Stimulated activated CD8-positive, alpha-beta memory T cell treated with anti-CD3 and anti-CD28 coated beads, Interleukin-4, amount 100 ng/mL, for 48 hours (primary cell): ENCODE measurements around the gene RASAL1.
A peak's percentile ranks its signal among the peaks of the same experiment; 100 is the strongest.

Source experiments
- DNase-seq: peaks from one replicate; pipeline ENCODE4 v3.0.0-alpha.2; 2020

Gene RASAL1

DNA sequence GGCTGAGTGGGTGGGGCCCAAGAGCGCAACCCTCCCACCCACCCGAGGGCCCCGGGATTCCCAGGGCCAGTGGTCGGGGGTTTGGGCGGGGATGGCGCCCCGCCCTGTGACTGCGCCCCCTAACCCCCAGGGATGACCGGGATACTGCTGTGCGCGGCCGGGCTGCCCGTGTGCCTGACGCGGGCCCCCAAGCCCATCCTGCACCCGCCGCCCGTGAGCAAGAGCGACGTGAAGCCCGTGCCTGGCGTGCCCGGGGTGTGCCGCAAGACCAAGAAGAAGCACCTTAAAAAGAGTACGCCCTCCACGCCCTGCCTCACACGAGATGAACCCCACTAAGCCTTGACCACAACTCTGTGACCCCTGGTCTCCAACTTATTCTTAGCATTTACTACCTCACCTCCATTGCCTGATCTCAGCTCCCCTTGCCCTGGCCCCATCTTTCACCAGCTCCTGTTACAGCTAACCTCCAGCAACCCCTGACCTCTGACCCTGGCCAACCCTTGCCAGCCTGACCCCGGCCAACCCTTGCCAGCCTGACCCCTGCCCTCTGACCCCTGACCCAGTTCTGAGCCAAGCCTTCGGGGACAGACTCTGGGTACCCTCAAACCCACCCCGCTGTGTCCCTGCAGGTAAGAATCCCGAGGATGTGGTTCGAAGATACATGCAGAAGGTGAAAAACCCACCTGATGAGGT lies 42.0 kb downstream of the RASAL1 start:
- DNase-seq = no peak

GRCh38 chr12:113092607-113093408 lies 42.8 kb downstream of the RASAL1 start:
- DNase-seq = no peak

- no peak for DNase-seq
Measured at GRCh38 chr12:113091506-113091905, 44.1 kb downstream of the RASAL1 start.

DNA sequence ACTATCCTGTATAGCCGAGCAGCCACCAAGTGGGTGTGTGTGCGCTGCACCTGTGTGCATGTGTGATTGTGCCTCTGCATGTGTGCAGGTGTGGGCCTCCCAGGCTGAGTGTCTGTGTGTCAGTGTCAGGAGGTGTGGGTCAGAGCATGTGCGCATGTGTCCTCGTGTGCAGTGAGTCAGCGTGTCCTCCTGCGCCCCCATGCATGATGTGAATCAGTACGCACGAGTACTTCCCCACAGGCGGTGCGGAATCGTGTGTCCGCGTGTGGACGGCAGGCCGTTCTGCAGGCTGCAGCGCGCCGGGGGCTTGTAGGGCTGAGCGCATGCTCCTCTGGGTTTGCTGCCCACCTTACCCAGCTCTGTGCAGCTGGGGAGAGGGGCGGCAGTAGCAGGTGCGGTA lies 44.8 kb downstream of the RASAL1 start:
- no peak for DNase-seq

GRCh38 chr12:113089839-113090238 lies 45.7 kb downstream of the RASAL1 start:
- no peak for DNase-seq

DNA sequence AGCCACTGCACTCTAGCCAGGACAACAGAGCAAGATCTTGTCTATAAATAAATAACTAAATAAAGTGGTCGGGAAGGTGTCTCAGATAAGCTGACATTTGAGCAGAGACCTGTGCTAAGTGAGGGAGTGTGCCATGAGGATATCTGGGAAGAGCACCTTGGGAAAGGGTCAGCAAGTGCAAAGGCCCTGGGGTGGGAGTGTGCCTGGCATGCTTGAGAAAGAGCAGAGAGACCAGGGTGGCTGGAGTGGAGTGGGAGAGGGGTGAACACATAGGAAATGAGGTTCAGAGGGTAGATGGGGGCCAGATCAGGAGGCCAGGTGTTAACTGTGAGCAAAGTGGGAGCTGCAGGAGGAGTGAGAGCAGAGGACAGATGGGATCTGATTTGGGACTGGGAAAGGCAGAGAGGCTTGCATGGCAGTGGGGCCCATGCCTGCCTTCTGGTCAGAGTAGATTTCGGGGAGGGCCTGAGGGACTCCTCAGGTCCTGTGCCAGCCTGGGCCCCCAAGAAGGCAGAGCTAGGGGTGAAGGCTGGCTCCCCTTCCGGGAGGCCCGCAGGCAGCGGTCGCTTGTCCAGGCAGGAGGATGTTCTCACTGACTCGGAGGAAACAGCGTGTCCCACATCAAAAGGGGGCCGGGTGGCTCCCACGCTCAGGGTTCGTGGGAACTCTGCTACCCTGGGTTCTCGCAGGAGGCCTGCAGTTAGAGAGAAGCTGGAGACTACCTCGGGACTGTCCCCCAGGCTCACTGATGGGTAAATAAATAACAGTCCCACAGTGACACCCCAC lies 46.4 kb downstream of the RASAL1 start:
- peak; percentile 79 for DNase-seq

- no peak for DNase-seq
Measured at GRCh38 chr12:113088037-113088436, 47.5 kb downstream of the RASAL1 start.

DNA sequence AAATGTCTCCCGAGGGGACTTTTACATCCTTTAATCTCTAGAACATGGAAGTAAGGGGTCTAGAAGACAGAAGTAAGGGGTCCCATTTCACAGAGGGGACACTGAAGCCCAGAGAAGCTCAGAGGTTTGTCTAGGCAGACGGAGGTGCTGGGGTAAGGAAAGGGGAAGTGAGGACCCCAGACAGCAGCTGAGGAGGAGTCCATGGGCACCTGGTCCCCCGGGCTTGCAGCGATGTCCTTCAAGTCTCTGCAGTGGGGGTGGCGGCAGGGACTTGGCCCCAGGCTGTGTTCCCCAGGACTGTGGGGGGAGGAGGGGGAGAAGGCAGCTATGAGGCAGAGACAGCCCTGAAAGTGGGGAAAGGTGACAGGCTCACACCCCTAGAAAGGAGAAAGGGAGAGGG lies 48.4 kb downstream of the RASAL1 start:
- no peak for DNase-seq

DNA sequence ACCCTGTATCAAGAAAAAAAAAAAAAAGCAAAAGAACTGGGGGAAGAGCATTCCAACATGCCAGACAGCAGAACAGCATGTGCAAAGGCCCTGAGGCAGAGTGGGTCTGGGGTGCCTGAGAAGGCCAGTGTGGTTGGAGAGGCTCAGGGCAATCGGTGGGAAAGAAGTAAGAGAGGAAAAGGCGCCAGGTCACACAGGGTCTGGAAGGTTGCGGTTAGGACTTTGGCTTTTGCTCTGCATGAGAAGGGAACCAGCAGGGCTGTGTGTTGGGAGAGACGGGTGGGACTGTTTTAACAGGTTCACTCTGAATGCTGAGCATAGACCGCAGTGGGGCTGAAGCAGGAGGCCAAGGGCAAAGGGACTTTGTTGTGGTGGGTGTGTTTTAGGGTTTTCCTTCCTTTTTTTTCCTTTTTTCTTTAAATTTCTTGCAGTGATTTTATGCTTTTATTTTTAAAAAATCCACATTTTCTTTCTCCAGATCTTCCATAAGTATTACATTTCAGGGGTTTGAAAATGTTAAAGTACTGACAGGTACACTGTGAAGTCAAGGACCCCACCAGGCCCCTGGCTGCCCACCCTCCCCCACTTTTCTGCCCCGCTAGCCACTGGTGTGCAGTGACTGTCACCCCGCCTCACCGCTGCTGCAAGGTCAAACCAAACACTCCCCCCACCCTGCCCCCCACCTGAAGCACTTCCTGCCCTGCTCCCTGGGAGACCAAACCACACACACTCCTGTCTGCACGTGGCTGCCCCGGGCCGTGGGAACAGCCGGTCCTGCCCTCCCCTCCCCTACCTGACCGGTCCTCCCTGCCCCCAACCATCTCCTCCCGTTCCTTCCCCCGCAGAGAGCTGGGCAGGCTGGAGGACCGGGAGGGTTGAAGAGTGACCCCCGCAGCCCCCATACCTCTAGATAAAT lies 49.1 kb downstream of the RASAL1 start:
- peak; percentile 49 for DNase-seq

GRCh38 chr12:113083863-113084435 lies 51.6 kb downstream of the RASAL1 start:
- no peak for DNase-seq

DNA sequence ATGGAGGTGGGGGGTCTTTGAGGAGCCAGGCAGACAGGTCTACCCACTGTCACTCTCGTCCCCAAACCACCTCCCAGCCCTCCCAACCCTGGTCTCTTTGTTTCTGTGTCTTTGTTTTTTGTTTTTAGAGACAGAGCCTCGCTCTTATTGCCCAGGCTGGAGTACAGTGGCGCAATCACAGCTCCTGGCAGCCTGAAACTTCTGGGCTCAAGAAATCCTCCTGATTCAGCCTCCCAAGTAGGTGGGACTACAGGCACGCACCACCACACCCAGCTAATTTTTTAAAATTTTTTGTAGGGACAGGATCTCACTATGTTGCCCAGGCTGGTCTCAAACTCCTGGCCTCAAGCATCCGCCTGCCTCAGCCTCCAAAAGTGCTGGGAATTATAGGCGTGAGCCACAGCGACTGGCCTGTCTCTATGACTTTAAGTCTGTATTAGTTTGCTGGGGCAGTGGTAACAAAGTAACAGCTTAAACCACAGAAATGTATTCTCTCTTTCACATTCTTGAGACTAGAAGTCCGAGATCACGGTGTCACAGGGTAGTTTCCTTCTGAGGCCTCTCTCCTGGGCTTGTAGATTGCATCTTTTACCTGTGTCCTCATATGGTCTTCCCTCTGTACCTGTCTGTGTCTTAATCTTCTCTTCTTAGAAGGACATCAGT lies 52.9 kb downstream of the RASAL1 start:
- DNase-seq = no peak

DNA sequence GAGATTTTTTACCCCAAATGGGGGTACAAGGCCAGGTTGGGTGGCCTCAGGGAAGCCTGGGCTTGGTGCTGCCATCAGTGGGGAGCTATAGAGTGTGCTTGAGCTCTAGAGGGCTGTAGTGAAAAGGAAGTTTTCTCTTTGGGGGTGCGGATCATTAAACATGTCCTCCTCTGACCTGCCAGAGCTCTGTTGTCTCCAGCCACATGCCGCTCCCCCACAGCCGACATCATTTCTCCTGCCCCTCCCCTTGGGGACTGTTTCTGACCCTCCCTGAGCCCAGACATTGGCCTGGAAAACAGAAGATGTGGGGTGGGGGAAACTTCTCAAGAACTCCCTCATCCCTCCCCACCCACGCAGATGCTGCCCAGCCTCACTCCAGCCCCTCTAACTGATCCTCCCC lies 53.7 kb downstream of the RASAL1 start:
- DNase-seq = no peak

GRCh38 chr12:113077859-113078255 lies 57.7 kb downstream of the RASAL1 start:
- DNase-seq = no peak

- no peak for DNase-seq
Measured at GRCh38 chr12:113077057-113077858, 58.3 kb downstream of the RASAL1 start.

GRCh38 chr12:113075137-113075683 lies 60.4 kb downstream of the RASAL1 start:
- DNase-seq = no peak

- no peak for DNase-seq
Measured at GRCh38 chr12:113073586-113073985, 62.0 kb downstream of the RASAL1 start.

DNA sequence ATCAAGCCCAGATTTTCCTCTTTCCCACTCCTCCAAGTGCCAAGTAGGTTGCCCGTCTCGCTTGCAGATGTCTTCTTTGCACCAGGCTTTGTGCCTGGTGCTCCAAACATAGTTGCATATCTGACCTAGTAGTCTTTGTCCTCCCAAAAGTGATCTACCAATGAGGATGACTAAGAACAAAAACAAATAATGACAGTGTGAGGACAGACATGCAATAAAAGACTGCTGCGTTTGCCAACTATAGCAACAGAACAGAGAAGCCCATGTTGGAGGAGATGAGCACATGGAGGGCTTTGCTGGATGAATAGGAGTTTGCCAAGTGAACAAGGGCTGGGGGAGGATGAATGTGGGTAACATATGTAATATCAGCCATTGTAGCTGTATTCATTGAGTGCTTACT lies 63.4 kb downstream of the RASAL1 start:
- no peak for DNase-seq

- DNase-seq = no peak
Measured at GRCh38 chr12:113071135-113072112, 64.1 kb downstream of the RASAL1 start.
